Spleen (tissue), 7 donors: Measurements from ENCODE around the gene TTC3.

ENCODE experiments used
- CTCF ChIP-seq, 11 experiments: fragments of 200-600 bp in 7 of 11; fragments of 450-650 bp in 4 of 11; sonication (generic) in 4 of 11; IDR thresholded peaks in 8 of 11; conservative IDR thresholded peaks in 3 of 11; 1 replicate in 7 of 11; 2 replicates in 4 of 11; pipeline versions ENCODE4 v1.4.0 to v1.8.0; 2016 to 2021; ENCODE audit warnings: antibody characterized with exemption in 11 of 11, inconsistent platforms in 4 of 11, mild to moderate bottlenecking in 1 of 11
- POLR2A ChIP-seq, 3 donors: fragments of 450-650 bp; IDR thresholded peaks; one replicate each; pipeline ENCODE4 v1.5.1; 2017; ENCODE audit warnings: antibody characterized with exemption in 3 of 3, mild to moderate bottlenecking in 1 of 3
- POLR2AphosphoS5 ChIP-seq, 3 donors: sonication (generic); formaldehyde crosslinking; IDR thresholded peaks; one replicate each; pipeline ENCODE4 v1.5.1; 2017; ENCODE audit warnings: antibody characterized with exemption in 3 of 3
- donor health status: DM: no; HTN: no; CAD: no; lungs with moderate emphysema.
- donor health status: DM: no; HTN: no; CAD: no.
- donor health status: DM: no; HTN: no; CAD: no.

- no peak for TF ChIP-seq POLR2A (IDR thresholded peaks at IDR 0.05)
- no peak for TF ChIP-seq CTCF (IDR thresholded peaks at IDR 0.05 in 8 of 11, conservative IDR thresholded peaks at IDR 0.05 in 3 of 11)
- no peak for TF ChIP-seq POLR2AphosphoS5 (IDR thresholded peaks at IDR 0.05)
Measured at GRCh38 chr21:37251294-37251634, 178.2 kb downstream of the TTC3 start.
